ENCODE data around the gene TMEM106C. TPM values are rescaled to one million over a fixed set of nuclear protein-coding genes. Genes with fewer than 3 reads are reported as not detected.

TMEM106C gene
- total and polyA plus RNA-seq, 2 of the 13 experiments (the other 11 are each of a cell fraction or from before 2014, with no cell fraction given): 132 to 192 TPM

DNA sequence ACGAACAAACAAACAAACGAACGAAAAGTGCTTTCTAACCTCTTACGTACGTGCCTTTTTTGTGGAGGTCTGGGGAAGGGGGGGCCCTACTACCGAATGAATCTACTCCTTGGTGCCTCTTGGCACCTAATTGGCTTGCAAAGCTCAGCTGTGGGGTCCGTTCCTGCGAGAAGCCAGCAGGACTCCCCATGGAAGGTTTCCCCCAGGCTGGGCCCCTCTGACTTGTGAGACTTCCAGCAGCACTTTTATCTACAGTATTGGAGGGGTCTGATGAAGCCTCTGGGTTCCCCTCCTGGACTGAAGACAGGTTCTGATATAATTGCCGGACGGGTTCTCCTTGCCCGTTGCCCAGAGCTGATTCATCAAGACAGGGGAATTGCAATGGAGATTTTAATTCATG, 1.2 kb upstream of the TMEM106C start:
- Histone ChIP-seq H2AFZ (ENCODE audit: low read length) (no peak overlapping the region), H3K27ac (ENCODE audit: extremely low read length, insufficient read depth, low read length) (no peak overlapping the region), H3K4me3 (replicated peaks in 1 of 3; ENCODE audit: insufficient read depth in 1 of 3, low read depth in 2 of 3, low read length in 3 of 3) (no peak overlapping the region), H3K79me2 (ENCODE audit: insufficient read depth, low read length) (no peaks in the 10 kb centered on the region), H4K20me1 (ENCODE audit: insufficient read depth, low read length) (no peaks in the 10 kb centered on the region), H3K36me3 (replicated peaks in 1 of 2; ENCODE audit: control insufficient read depth in 1 of 2, insufficient read depth in 2 of 2, low read length in 2 of 2) (peaks cover 3 to 4% of the 10 kb centered on the region in 2 experiments; a peak in 3 of 5 replicates), H3K4me1 (ENCODE audit: insufficient read depth, low read length) (peaks cover 18% of the 10 kb centered on the region), H3K27me3 (ENCODE audit: control insufficient read depth in 1 of 2, insufficient read depth in 2 of 2, low read length in 2 of 2) (peaks cover 4 to 20% of the 10 kb centered on the region in 2 experiments; a peak in 4 of 5 replicates), H3K9me3 (ENCODE audit: low read length) (peaks cover 12% of the 10 kb centered on the region; the same call in 1 of the 2 replicates), H3K4me2 (ENCODE audit: low read depth, low read length) (no peak overlapping the region), H3K9ac (ENCODE audit: insufficient read depth, low read depth, low read length) (no peak overlapping the region)
- ChIA-PET POLR2A (no interaction called here), CTCF (ENCODE audit: low intra/inter-chr PET ratio, low total read pairs) (interaction anchor here (1.9 kb wide), 1 partner anchor 61 kb away, joined by 5 read pairs; no protein-coding TSS in a partner anchor)
- ATAC-seq (no peak), FAIRE-seq (no peak), DNase-seq (ENCODE audit: low spot score) (no peak)
- WGBS (ENCODE audit: low lambda C conversion rate): 39% methylated on average over 10 of the region's 11 CpGs
- TF ChIP-seq FOXK2 (IDR thresholded peaks at IDR 0.05): no peak
- no peak for TF ChIP-seq RAD21 (CRISPR knock-in tag; IDR thresholded peaks at IDR 0.05)
- TF ChIP-seq ZNF644 (CRISPR knock-in tag; IDR thresholded peaks at IDR 0.05; ENCODE audit: low read depth): no peak
- no peak for TF ChIP-seq NCOR1 (IDR thresholded peaks at IDR 0.05; ENCODE audit: borderline replicate concordance, low read length)
- no peak for TF ChIP-seq ZBTB26 (CRISPR knock-in tag; IDR thresholded peaks at IDR 0.05; ENCODE audit: borderline replicate concordance)
- TF ChIP-seq ZNF563 (CRISPR knock-in tag; IDR thresholded peaks at IDR 0.05): no peak
- TF ChIP-seq MTERF4 (CRISPR knock-in tag; IDR thresholded peaks at IDR 0.05): no peak
- TF ChIP-seq, protein P1, sequence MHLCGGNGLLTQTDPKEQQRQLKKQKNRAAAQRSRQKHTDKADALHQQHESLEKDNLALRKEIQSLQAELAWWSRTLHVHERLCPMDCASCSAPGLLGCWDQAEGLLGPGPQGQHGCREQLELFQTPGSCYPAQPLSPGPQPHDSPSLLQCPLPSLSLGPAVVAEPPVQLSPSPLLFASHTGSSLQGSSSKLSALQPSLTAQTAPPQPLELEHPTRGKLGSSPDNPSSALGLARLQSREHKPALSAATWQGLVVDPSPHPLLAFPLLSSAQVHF (CRISPR knock-in tag; IDR thresholded peaks at IDR 0.05): no peak
- no peak for TF ChIP-seq KDM6A (CRISPR knock-in tag; IDR thresholded peaks at IDR 0.05; ENCODE audit: low read depth)
- no peak for TF ChIP-seq JUND (CRISPR knock-in tag; IDR thresholded peaks at IDR 0.05)
- no peak for TF ChIP-seq HDAC2 (CRISPR knock-in tag; IDR thresholded peaks at IDR 0.05)
- no peak for TF ChIP-seq KDM1A (CRISPR knock-in tag; IDR thresholded peaks at IDR 0.05)
- no peak for TF ChIP-seq HOXA7 (CRISPR knock-in tag; IDR thresholded peaks at IDR 0.05)
- no peak for TF ChIP-seq IKZF4 (CRISPR knock-in tag; IDR thresholded peaks at IDR 0.05; ENCODE audit: borderline replicate concordance, low read depth, not compliant biosample characterization)
- no peak for TF ChIP-seq HMGA1 (CRISPR knock-in tag; conservative IDR thresholded peaks at IDR 0.05)
- TF ChIP-seq SIX4 (CRISPR knock-in tag; IDR thresholded peaks at IDR 0.05): no peak
- TF ChIP-seq SALL2 (CRISPR knock-in tag; IDR thresholded peaks at IDR 0.05): no peak
- no peak for TF ChIP-seq SUZ12 (IDR thresholded peaks at IDR 0.05; ENCODE audit: low read depth, low read length)
- no peak for TF ChIP-seq ZFP41 (CRISPR knock-in tag; IDR thresholded peaks at IDR 0.05; ENCODE audit: borderline replicate concordance)
- no peak for TF ChIP-seq ZBTB42 (CRISPR knock-in tag; IDR thresholded peaks at IDR 0.05)
- no TSS peak for BruUV-seq (replicated peaks)
- intact Hi-C loops (cut with micrococcal nuclease; ENCODE audit: unreplicated experiment) (loop anchor here (2.0 to 10.0 kb wide), 4 partner anchors 51 to 205 kb away; partner anchors contain the start of gene VDR), in situ Hi-C loops (cut with HindIII; ENCODE audit: extremely low pct_ligation_motif_present, low pct_unique_long_range_greater_than_20kb) (no loop called here)

Measured in HepG2 (cell line).